Measurements from ENCODE around the gene FBXW12.

FBXW12 gene

GRCh38 chr3:48436855-48437254, 64.8 kb downstream of the FBXW12 start:
- no peak for DNase-seq

DNA sequence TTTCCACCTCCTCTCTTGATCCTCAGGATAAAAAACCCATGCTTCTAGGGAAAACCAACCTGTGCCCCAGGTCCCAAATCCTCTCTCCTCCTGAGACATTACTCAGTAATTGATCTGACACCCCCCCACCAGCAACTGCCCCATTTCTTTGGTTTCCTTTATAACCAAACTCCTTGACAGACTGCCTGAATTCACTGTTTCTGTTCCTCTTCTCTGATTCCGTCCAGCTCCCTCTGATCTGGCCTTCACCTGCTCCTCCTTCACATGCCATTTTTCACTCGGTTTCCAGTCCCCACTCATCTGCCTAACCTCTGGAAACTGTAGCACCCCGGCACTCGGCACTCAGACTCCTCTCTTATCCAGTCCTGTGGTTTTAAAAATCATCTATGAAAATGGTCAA, 65.8 kb downstream of the FBXW12 start:
- no peak for DNase-seq

GRCh38 chr3:48439820-48440589, 68.0 kb downstream of the FBXW12 start, which contains the start of the genes CCDC51 and TMA7:
Gene CCDC51 (minus strand): TSS chr3:48440119. CDS start chr3:48435128, 4,991 bp downstream.
Gene TMA7 (plus strand): TSS chr3:48440257. CDS start chr3:48440297, 40 bp downstream.
- peak; percentile 99 for DNase-seq

GRCh38 chr3:48440590-48440958, 68.6 kb downstream of the FBXW12 start:
- DNase-seq: peak; percentile 35

- no peak for DNase-seq
Observed at GRCh38 chr3:48441940-48442339, 69.9 kb downstream of the FBXW12 start.

Data from hematopoietic multipotent progenitor cell treated with erythropoietin and hydrocortisone succinate and interleukin-3 and kit ligand, for 6 days (in vitro differentiated cells).